AG04449 (cell line): ENCODE measurements around the gene ADAMTSL2.

Experiments
- CTCF ChIA-PET: fragments of 350-600 bp; formaldehyde crosslinking; extraction: SDS; loops from one replicate; lab custom pipeline; 2021; ENCODE audit warnings: antibody characterized with exemption; lab: Yijun Ruan, JAX
- POLR2A ChIA-PET: fragments of 400-600, 350-600 bp; formaldehyde crosslinking; extraction: SDS; loops from one replicate; lab custom pipeline; 2020; ENCODE audit warnings: antibody characterized with exemption, inconsistent platforms; lab: Yijun Ruan, JAX
- DNase-seq: peaks from one replicate; pipeline ENCODE4 v3.0.0-alpha.2; 2010; ENCODE audit warnings: low read depth, low spot score
- H3K4me3 ChIP-seq: 2 replicates; pipeline ENCODE4 v1.5.1; 2011; ENCODE audit warnings: low read depth, mild to moderate bottlenecking, control low read depth, low read length
- CTCF ChIP-seq: IDR thresholded peaks from one replicate; pipeline ENCODE4 v1.5.1; 2011; ENCODE audit warnings: mild to moderate bottlenecking, moderate library complexity, low read length, control low read depth, inconsistent platforms; ENCODE audit not compliant: insufficient read depth; ENCODE audit errors: missing control alignments

Gene ADAMTSL2

GRCh38 chr9:133622555-133622954 lies 88.1 kb downstream of the ADAMTSL2 start:
- no peak for DNase-seq
- ChIA-PET POLR2A (no interaction called here), CTCF (no interaction called here)
- no peak for TF ChIP-seq CTCF
- no peak overlapping the region for H3K4me3 ChIP-seq
